HG03103 (cell line): ENCODE measurements around the gene OPN1MW3.
"Not testable (repeated sequence)": the region's sequence is repeated elsewhere in the genome, so short reads cannot be mapped to it uniquely, and the experiment has no call there.

Experiments used
- ATAC-seq: cut with Tn5 transposase; IDR thresholded peaks from one replicate; pipeline ENCODE4 v1.9.1; 2021; ENCODE audit warnings: low read depth; ENCODE audit not compliant: unreplicated experiment

Gene OPN1MW3

GRCh38 chrX:154257282-154257681 is at the start of gene OPN1MW3:
TSS of gene OPN1MW3 (plus strand) at chrX:154257582. CDS start at chrX:154257620, 38 bp downstream.
- ATAC-seq = not testable (repeated sequence)

DNA sequence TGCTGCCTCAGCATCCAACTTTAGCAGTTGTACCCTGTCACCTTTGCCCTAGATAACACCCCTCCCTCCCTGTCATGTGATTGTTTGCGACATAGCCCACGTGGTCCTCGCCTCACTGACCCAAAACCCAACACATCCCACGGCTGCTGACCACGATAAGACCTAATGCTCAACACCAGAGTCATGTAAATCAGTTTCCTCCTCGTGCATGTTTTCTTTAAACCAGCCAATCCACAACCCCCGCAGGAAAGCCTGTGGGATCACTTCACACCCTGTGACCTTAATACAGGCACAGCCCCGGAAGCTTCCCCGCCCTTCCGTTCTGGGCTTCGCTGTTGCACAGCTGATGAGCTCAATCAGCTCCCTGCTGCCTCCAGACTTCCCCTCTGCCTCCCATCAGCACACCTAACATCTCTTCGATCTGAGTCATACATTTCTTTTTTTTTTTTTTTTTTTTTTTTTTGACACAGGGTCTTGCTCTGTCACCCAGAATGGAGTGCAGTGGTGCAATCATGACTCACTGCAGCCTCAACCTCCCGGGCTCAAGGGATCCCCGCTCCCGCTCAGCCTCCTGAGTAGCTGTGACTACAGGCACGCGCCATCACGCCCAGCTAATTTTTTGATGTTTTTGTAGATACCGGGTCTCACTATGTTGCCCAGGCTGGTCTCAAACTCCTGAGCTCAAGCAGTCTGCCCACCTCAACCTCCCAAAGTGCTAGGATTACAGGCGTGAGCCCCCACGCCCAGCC is 47.5 kb upstream of the OPN1MW3 start:
- peak; percentile 77 for ATAC-seq

- ATAC-seq = not testable (repeated sequence)
Observed at GRCh38 chrX:154211057-154211456, 46.3 kb upstream of the OPN1MW3 start.

DNA sequence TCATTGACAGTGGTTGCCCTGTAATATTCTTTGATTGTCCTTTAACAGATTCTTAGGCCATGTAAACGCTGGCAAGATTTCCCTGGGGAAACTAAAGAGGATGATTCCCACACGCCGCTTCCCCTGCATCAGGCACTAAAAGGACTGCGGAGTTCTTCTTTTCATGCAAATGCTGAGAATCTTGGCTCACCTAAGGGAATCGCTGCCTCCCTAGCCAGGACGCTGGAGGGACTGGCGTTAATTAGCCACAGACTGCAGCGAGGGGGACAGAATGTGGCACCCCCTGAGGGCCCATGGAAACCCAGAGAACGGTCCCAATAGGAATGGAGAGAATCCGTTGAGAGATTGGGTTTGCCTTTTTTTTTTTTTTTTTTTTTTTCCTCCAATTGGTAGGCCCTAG is 45.9 kb upstream of the OPN1MW3 start:
- not testable (repeated sequence) for ATAC-seq

GRCh38 chrX:154219456-154219855 is 37.9 kb upstream of the OPN1MW3 start, which contains the start of gene OPN1MW2:
TSS of gene OPN1MW2 (plus strand) at chrX:154219756. CDS start at chrX:154219816, 60 bp downstream.
- not testable (repeated sequence) for ATAC-seq

- ATAC-seq = not testable (repeated sequence)
Observed at GRCh38 chrX:154225292-154225691, 32.1 kb upstream of the OPN1MW3 start.

- not testable (repeated sequence) for ATAC-seq
Observed at GRCh38 chrX:154226706-154227105, 30.7 kb upstream of the OPN1MW3 start.

DNA sequence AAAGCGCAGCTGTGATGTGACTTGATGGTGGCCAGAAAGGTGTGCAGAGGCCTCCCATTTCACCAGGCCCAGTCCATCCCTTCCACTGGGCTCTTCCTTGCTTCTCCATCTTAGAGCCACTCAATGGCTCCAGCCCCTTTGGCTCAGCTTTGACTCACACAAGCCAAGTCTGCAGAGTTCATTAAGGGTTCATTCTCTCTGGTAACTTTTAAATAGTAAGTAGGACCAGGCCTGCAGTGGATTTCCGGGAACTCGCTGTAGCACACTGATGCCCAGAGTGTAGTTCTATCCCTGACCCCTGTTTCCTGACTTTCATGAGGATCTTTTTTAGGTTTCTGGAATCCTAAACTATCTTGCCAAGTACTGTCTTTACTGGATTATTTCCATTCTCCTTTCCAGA is 25.9 kb upstream of the OPN1MW3 start:
- ATAC-seq = not testable (repeated sequence)

- ATAC-seq = not testable (repeated sequence)
Observed at GRCh38 chrX:154233620-154234019, 23.8 kb upstream of the OPN1MW3 start.

- ATAC-seq = not testable (repeated sequence)
Observed at GRCh38 chrX:154238939-154239559, 18.3 kb upstream of the OPN1MW3 start.

DNA sequence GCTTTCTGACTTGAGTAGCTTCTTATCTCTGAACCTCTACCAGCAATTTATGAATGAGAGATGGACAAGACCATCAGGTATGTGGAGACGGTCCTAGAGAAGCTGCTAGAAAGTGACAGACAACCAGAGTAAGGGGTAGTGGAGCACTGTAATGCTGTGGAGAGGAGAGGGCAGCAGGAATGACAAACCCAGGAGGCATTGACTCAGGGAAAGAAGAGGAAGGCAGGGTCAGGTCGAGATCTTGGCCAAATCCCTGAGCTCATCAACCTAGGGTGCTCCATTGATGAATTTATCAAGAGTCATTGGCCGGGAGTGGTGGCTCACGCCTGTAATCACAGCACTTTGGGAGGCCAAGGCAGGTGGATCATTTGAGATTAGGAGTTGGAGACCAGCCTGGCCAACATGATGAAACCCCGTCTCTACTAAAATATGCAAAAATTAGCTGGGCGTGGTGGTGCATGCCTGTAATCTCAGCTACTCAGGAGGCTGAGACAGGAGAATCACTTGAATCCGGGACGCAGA is 17.3 kb upstream of the OPN1MW3 start:
- ATAC-seq = not testable (repeated sequence)

DNA sequence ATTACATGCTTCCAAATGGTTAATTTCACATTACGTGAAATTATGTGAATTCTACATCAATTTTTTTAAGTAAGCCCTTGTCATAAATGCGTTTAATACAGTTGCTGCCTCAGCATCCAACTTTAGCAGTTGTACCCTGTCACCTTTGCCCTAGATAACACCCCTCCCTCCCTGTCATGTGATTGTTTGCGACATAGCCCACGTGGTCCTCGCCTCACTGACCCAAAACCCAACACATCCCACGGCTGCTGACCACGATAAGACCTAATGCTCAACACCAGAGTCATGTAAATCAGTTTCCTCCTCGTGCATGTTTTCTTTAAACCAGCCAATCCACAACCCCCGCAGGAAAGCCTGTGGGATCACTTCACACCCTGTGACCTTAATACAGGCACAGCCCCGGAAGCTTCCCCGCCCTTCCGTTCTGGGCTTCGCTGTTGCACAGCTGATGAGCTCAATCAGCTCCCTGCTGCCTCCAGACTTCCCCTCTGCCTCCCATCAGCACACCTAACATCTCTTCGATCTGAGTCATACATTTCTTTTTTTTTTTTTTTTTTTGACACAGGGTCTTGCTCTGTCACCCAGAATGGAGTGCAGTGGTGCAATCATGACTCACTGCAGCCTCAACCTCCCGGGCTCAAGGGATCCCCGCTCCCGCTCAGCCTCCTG is 9.9 kb upstream of the OPN1MW3 start:
- ATAC-seq = peak; percentile 65

- ATAC-seq = not testable (repeated sequence)
Observed at GRCh38 chrX:154248076-154248475, 9.3 kb upstream of the OPN1MW3 start.

DNA sequence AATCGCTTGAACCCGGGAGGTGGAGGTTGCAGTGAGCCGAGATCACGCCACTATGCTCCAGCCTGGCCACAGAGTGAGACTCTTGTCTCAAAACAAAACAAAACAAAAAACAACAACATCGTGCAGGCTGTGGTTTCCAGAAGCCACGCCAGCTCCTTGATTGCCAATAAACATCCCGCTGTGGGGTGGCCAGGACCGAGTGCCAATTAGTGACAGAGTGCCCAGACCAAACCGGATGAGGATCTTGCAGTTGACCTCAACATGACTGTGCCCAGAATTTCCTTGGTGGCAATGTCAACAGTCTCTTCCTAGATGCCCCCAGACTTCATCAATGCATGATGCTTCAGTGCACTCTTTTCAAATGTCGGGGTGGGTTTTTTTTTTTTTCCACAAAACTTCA is 1.3 kb downstream of the OPN1MW3 start:
- ATAC-seq = not testable (repeated sequence)

DNA sequence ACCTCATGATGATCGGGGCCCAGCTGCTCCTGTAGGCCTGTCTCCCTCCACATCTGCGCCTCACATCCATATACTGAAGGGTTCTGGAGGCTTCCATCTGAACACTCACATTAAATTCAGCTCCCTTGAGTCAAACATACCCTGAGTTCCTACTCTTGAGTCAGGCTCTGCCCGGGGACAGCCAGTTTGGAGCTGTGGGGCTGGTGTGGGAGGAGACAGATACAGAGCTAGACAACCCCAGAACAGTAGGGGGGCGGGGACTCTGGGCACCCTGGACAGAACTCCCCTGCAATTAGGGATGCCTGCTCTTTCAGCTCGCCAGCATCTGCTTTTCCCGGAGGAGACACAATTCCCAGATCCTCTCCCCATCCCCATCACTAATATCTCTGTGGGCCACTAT is 5.7 kb downstream of the OPN1MW3 start:
- ATAC-seq = not testable (repeated sequence)

DNA sequence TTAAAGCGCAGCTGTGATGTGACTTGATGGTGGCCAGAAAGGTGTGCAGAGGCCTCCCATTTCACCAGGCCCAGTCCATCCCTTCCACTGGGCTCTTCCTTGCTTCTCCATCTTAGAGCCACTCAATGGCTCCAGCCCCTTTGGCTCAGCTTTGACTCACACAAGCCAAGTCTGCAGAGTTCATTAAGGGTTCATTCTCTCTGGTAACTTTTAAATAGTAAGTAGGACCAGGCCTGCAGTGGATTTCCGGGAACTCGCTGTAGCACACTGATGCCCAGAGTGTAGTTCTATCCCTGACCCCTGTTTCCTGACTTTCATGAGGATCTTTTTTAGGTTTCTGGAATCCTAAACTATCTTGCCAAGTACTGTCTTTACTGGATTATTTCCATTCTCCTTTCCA is 11.9 kb downstream of the OPN1MW3 start:
- not testable (repeated sequence) for ATAC-seq

GRCh38 chrX:154284489-154285338 is 27.3 kb downstream of the OPN1MW3 start:
- peak; percentile 70 for ATAC-seq

GRCh38 chrX:154286406-154286805 is 29.0 kb downstream of the OPN1MW3 start:
- ATAC-seq = not testable (repeated sequence)

DNA sequence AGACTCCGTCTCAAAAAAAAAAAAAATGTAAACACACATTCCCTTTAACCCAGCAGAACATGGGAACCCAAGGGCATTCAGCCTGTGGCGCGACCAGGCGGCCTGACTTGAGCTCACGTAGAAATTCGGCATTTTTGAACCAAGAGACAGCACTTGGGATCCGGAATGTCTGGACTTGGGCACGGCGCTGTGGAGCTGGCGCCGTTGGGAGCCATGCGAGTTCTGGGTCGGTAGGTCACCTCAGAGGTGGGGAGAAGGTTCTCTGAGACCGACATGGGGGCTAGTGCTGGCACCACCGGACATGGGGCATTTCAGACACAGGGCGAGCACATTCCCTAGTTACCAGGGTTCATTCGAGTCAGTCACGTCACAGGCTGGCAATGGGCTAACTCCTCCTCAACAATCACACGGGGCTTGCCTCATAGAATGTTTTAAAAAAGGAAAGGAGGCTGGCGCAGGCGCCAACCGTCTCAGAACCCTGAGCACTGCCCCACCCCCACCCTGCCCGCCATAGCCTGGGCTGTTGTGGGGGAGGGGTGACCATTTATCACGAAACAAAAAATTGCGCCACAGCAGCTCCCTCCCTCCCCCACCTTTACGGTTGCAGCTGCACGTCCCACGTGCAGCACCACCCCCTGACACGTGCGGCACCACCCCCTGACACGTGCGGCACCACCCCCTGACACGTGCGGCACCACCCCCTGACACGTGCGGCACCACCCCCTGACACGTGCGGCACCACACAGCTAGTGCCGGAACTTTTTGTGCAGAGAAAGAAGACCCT is 37.6 kb downstream of the OPN1MW3 start, which contains the start of gene TEX28:
Gene TEX28 (minus strand): TSS at position 334 of the 784 bp plus-strand sequence. CDS start 3,007 bp downstream, outside the sequence.
- ATAC-seq = no peak
